DMS114 treated with DMSO at 0.1 percent for 48 hours (cell line): ENCODE results near the gene STAP2.

Experiments used
- DNase-seq: peaks from one replicate; lab custom pipeline; 2025; ENCODE audit not compliant: unreplicated experiment; lab: John Stamatoyannopoulos, UW

Gene STAP2

GRCh38 chr19:4370418-4371041 lies 31.9 kb upstream of the STAP2 start:
- DNase-seq = no peak

- no peak for DNase-seq
These were observed 31.2 kb upstream of the STAP2 start for GRCh38 chr19:4369888-4370260.

- DNase-seq = no peak
These were observed 30.7 kb upstream of the STAP2 start for GRCh38 chr19:4369109-4369887.

GRCh38 chr19:4368128-4368820 lies 29.6 kb upstream of the STAP2 start:
- DNase-seq = no peak

- no peak for DNase-seq
These were observed 29.1 kb upstream of the STAP2 start for GRCh38 chr19:4367781-4368127.

GRCh38 chr19:4367336-4367723 lies 28.7 kb upstream of the STAP2 start:
- no peak for DNase-seq

GRCh38 chr19:4366666-4367335 lies 28.2 kb upstream of the STAP2 start:
- no peak for DNase-seq

- no peak for DNase-seq
These were observed 27.4 kb upstream of the STAP2 start for GRCh38 chr19:4365791-4366665.

- no peak for DNase-seq
These were observed 26.7 kb upstream of the STAP2 start for GRCh38 chr19:4365341-4365740.

- no peak for DNase-seq
These were observed 25.1 kb upstream of the STAP2 start for GRCh38 chr19:4363571-4364304.

- no peak for DNase-seq
These were observed 24.4 kb upstream of the STAP2 start for GRCh38 chr19:4362831-4363545.

GRCh38 chr19:4362101-4362828 lies 23.6 kb upstream of the STAP2 start:
- DNase-seq = no peak

GRCh38 chr19:4361152-4362046 lies 22.8 kb upstream of the STAP2 start:
- no peak for DNase-seq

- no peak for DNase-seq
These were observed 22.1 kb upstream of the STAP2 start for GRCh38 chr19:4360641-4361151.

- no peak for DNase-seq
These were observed 21.5 kb upstream of the STAP2 start for GRCh38 chr19:4360081-4360569.

GRCh38 chr19:4359627-4360000 lies 21.0 kb upstream of the STAP2 start:
- DNase-seq = no peak
